GM12801 (cell line): ENCODE data around the gene CSRNP3.

Experiments used
- TF ChIP-seq, protein P1 (sequence below): IDR thresholded peaks from one replicate; pipeline ENCODE4 v1.5.1; 2011; ENCODE audit warnings: control low read depth; ENCODE audit not compliant: insufficient read length; ENCODE audit errors: extremely low read depth

The CSRNP3 gene

GRCh38 chr2:165572151-165572550 is 102.7 kb downstream of the CSRNP3 start:
- TF ChIP-seq, protein P1, sequence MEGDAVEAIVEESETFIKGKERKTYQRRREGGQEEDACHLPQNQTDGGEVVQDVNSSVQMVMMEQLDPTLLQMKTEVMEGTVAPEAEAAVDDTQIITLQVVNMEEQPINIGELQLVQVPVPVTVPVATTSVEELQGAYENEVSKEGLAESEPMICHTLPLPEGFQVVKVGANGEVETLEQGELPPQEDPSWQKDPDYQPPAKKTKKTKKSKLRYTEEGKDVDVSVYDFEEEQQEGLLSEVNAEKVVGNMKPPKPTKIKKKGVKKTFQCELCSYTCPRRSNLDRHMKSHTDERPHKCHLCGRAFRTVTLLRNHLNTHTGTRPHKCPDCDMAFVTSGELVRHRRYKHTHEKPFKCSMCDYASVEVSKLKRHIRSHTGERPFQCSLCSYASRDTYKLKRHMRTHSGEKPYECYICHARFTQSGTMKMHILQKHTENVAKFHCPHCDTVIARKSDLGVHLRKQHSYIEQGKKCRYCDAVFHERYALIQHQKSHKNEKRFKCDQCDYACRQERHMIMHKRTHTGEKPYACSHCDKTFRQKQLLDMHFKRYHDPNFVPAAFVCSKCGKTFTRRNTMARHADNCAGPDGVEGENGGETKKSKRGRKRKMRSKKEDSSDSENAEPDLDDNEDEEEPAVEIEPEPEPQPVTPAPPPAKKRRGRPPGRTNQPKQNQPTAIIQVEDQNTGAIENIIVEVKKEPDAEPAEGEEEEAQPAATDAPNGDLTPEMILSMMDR, result no peak

DNA sequence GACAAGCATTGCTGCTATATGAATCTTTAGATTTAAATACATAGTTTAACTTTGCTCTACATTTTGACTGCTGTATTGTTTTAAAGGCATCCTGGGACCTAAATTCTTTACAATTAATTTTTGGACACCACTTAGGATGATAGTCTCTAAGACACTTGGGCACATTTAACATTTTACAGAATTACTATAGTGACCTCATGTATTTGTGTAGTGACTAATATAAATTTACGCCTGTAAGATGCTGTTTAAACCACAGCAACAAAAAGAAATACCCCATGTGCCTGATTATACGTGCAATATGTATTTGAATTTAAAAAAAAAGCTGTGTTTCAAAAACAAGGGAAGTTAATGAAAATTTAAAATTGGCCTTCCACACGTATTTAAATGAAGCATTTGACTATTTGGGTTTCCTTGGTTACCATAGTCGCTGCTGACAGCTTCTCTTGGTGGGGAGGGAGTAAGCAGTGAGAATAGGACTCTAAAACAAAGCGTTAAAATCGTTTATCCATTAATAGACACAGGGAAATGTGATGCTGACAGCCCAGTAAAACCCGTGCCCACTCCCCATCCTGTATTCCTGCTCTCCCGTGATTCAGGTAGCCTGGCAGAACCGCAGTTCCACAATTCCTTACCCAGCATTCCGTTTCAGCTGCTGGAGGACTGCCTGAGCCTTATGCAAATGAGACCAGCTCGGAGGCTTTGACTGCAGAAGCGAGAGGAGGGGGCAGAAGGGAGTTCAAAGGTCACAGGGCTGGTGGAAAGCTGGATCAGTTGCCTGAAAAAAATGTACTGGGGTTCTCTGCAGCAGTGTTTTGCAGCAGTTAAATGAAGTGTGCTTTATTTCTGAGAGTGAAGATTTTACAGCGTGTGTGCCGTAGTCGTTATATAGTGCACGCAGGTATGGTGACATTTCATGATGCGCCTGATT is 104.3 kb downstream of the CSRNP3 start:
- TF ChIP-seq, protein P1, result no peak

DNA sequence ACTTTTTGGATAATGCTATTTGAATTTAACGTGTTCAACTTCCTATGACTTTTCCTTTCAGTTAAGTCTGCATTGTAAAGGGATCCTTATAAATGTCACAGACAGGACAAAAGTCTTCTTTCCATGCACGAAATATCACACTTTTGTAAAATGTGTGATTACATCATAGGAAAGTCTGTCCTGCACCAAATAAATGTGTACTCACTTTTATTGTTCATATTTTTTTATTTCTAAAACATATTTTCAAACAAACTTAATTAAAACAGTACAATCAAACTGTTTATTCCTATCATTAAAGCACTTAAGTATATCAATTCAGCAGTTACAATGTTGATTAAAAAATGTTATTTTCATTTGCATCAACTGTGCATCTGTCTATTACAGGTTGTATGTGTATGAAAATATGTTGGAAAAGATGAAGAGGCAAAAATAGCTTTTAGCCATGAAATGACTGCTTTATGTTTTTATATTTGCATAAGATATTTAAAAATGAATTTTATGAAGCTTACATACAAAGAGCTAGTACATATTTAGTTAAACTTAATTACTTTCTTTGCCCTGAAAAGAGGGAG is 105.6 kb downstream of the CSRNP3 start:
- TF ChIP-seq, protein P1, result no peak

- TF ChIP-seq, protein P1, result no peak
These were observed 107.1 kb downstream of the CSRNP3 start for GRCh38 chr2:165576409-165577154.

- TF ChIP-seq, protein P1, result no peak
These were observed 112.9 kb downstream of the CSRNP3 start for GRCh38 chr2:165582409-165582808.

- TF ChIP-seq, protein P1, result no peak
These were observed 113.5 kb downstream of the CSRNP3 start for GRCh38 chr2:165582863-165583506.
